A549 (cell line): Measurements from ENCODE around the gene POLR3A. TPM values are rescaled to one million over a fixed set of nuclear protein-coding genes. Genes with fewer than 3 reads are reported as not detected.

Source experiments
- ATAC-seq, 2 experiments: fragments of 200-7000 bp in 1 of 2; fragments of >200 bp in 1 of 2; cut with Nextera tagmentation in 1 of 2; cut with Tn5 transposase in 1 of 2; 3 replicates each; pipeline versions ENCODE4 v1.8.0 to v1.9.1; 2018 to 2020; ENCODE audit warnings: mild to moderate bottlenecking in 1 of 2, moderate library complexity in 1 of 2
- CTCF ChIA-PET: fragments of 300-600 bp; sonication (Branson Sonifier 250); formaldehyde crosslinking; extraction: SDS; loops from one replicate; lab custom pipeline; 2021; ENCODE audit warnings: antibody characterized with exemption, inconsistent platforms; lab: Yijun Ruan, JAX
- POLR2A ChIA-PET: fragments of 350-600 bp; formaldehyde crosslinking; extraction: SDS; loops from one replicate; lab custom pipeline; 2021; ENCODE audit warnings: antibody characterized with exemption, inconsistent platforms; lab: Yijun Ruan, JAX
- DNase-seq, 2 experiments: peaks; one replicate each; pipeline versions ENCODE4 v3.0.0 to v3.0.0-alpha.2; 2011 to 2016; ENCODE audit warnings: low read depth in 1 of 2, low spot score in 1 of 2
- FAIRE-seq: peaks from 2 replicates; lab custom pipeline; 2011; peaks lifted over from hg19 to GRCh38; lab: Jason Lieb, UNC
- H3K27ac ChIP-seq, 2 experiments: fragments of >200 bp; sonication (Bioruptor Twin); formaldehyde crosslinking; 3 replicates each; pipeline ENCODE4 v1.5.1; 2016 to 2017
- H3K4me1 ChIP-seq: fragments of >200 bp; sonication (Bioruptor Twin); formaldehyde crosslinking; 3 replicates; pipeline ENCODE4 v1.6.1; 2016
- H3K4me2 ChIP-seq: fragments of >200 bp; sonication (Bioruptor Twin); formaldehyde crosslinking; 3 replicates; pipeline ENCODE4 v1.6.1; 2016
- H3K4me3 ChIP-seq: fragments of >200 bp; sonication (Bioruptor Twin); formaldehyde crosslinking; 3 replicates; pipeline ENCODE4 v1.5.1; 2016
- H3K9me3 ChIP-seq: fragments of >200 bp; sonication (Bioruptor Twin); formaldehyde crosslinking; 3 replicates; pipeline ENCODE4 v1.6.1; 2016
- BCL3 ChIP-seq: fragments of >200 bp; sonication (Bioruptor Twin); formaldehyde crosslinking; IDR thresholded peaks from 3 replicates; pipeline ENCODE4 v1.6.1; 2016
- BHLHE40 ChIP-seq: IDR thresholded peaks from 2 replicates; pipeline ENCODE4 v1.6.1; 2012; ENCODE audit warnings: low read depth, low read length, inconsistent platforms
- CBX2 ChIP-seq: fragments of 200-600 bp; sonication (generic); IDR thresholded peaks from 2 replicates; pipeline ENCODE4 v1.6.1; 2016; ENCODE audit warnings: low read depth, mild to moderate bottlenecking, borderline replicate concordance
- CEBPB ChIP-seq, 2 experiments: fragments of >200 bp in 1 of 2; sonication (Bioruptor Twin) in 1 of 2; formaldehyde crosslinking in 1 of 2; IDR thresholded peaks; 2 replicates each; pipeline ENCODE4 v1.6.1; 2012 to 2016
- CHD4 ChIP-seq: fragments of 200-600 bp; sonication (generic); IDR thresholded peaks from 2 replicates; pipeline ENCODE4 v1.6.1; 2016; ENCODE audit warnings: antibody characterized with exemption, mild to moderate bottlenecking, borderline replicate concordance
- E2F6 ChIP-seq: IDR thresholded peaks from 2 replicates; pipeline ENCODE4 v1.6.1; 2012; ENCODE audit warnings: low read depth, borderline replicate concordance
- EHMT2 ChIP-seq: fragments of 200-600 bp; sonication (generic); IDR thresholded peaks from 2 replicates; pipeline ENCODE4 v1.6.1; 2016; ENCODE audit warnings: antibody characterized with exemption, low read depth, mild to moderate bottlenecking, moderate library complexity
- EP300 ChIP-seq, 2 experiments: fragments of >200 bp; sonication (Bioruptor Twin); formaldehyde crosslinking; IDR thresholded peaks; 2 replicates in 1 of 2; 3 replicates in 1 of 2; pipeline ENCODE4 v1.6.1; 2016 to 2017
- FOSB ChIP-seq: fragments of 250-450 bp; sonication (Bioruptor Pico); IDR thresholded peaks from 2 replicates; pipeline ENCODE4 v1.5.0; 2020; ENCODE audit warnings: mild to moderate bottlenecking, moderate library complexity
- GATA3 ChIP-seq: IDR thresholded peaks from 2 replicates; pipeline ENCODE4 v1.6.1; 2012; ENCODE audit warnings: borderline replicate concordance
- HOXB5 ChIP-seq: fragments of 250-450 bp; sonication (Bioruptor Pico); IDR thresholded peaks from 2 replicates; pipeline ENCODE4 v1.5.0; 2020; ENCODE audit warnings: mild to moderate bottlenecking, moderate library complexity
- KDM1A ChIP-seq: fragments of 200-600 bp; sonication (generic); IDR thresholded peaks from 2 replicates; pipeline ENCODE4 v1.6.1; 2016; ENCODE audit warnings: low read depth, mild to moderate bottlenecking
- KDM5A ChIP-seq: fragments of 200-600 bp; sonication (generic); IDR thresholded peaks from 2 replicates; pipeline ENCODE4 v1.6.1; 2016; ENCODE audit warnings: antibody characterized with exemption, mild to moderate bottlenecking
- MAFK ChIP-seq: fragments of 450-650 bp; IDR thresholded peaks from 2 replicates; pipeline ENCODE4 v1.6.1; 2014; ENCODE audit not compliant: partially characterized antibody
- MAZ ChIP-seq: fragments of 150-350 bp; IDR thresholded peaks from 2 replicates; pipeline ENCODE4 v1.6.1; 2014; ENCODE audit warnings: antibody characterized with exemption, low read depth, low read length, borderline replicate concordance
- MYC ChIP-seq: IDR thresholded peaks from 2 replicates; pipeline ENCODE4 v1.6.1; 2012; ENCODE audit warnings: mild to moderate bottlenecking, inconsistent platforms, low read length, improper control_type of control experiment, borderline replicate concordance
- RARB ChIP-seq: fragments of 250-450 bp; sonication (Bioruptor Pico); IDR thresholded peaks from 2 replicates; pipeline ENCODE4 v1.8.0; 2021; ENCODE audit warnings: mild to moderate bottlenecking, moderate library complexity
- USF2 ChIP-seq: fragments of 450-650 bp; IDR thresholded peaks from 2 replicates; pipeline ENCODE4 v1.6.1; 2014; ENCODE audit warnings: antibody characterized with exemption
- ZC3H11A ChIP-seq: fragments of 450-650 bp; IDR thresholded peaks from 2 replicates; pipeline ENCODE4 v1.6.1; 2014; ENCODE audit warnings: antibody characterized with exemption, mild to moderate bottlenecking
- ZFP36 ChIP-seq: fragments of 450-650 bp; IDR thresholded peaks from 2 replicates; pipeline ENCODE4 v1.6.1; 2014; ENCODE audit warnings: borderline replicate concordance; ENCODE audit not compliant: partially characterized antibody
- WGBS: methylation state at CpG from one replicate; pipeline ENCODE4 v1.1.6; 2017; ENCODE audit errors: missing lambda C conversion rate; 5-methylcytosine and 5-hydroxymethylcytosine counted together
- polyA plus RNA-seq, 4 experiments: library from polyadenylated mRNA; depleted of rRNA in 3 of 4; stranded (reverse); fragments of >200 nt; fragmentation: RNase III in 1 of 4; extraction: RNeasy Plus Mini Kit Qiagen cat#74134 plus additional on column Dnase treatment in 1 of 4; gene quantifications; 2 replicates in 3 of 4; 3 replicates in 1 of 4; pipeline ENCODE4 v1.2.3, GENCODE V29; 2011 to 2017
- TF ChIP-seq, protein P1 (sequence below): fragments of 250-450 bp; sonication (Bioruptor Pico); IDR thresholded peaks from 2 replicates; pipeline ENCODE4 v1.5.0; 2020; ENCODE audit warnings: low read depth, mild to moderate bottlenecking, moderate library complexity
- TF ChIP-seq, protein P2 (sequence below): fragments of 200-600 bp; sonication (generic); IDR thresholded peaks from 2 replicates; pipeline ENCODE4 v1.6.1; 2016; ENCODE audit warnings: antibody characterized with exemption, mild to moderate bottlenecking, moderate library complexity

The POLR3A gene
- polyA plus RNA-seq, 2 of the 4 experiments (the other 2 are of a cell fraction) = 10.9 to 17.7 TPM

DNA sequence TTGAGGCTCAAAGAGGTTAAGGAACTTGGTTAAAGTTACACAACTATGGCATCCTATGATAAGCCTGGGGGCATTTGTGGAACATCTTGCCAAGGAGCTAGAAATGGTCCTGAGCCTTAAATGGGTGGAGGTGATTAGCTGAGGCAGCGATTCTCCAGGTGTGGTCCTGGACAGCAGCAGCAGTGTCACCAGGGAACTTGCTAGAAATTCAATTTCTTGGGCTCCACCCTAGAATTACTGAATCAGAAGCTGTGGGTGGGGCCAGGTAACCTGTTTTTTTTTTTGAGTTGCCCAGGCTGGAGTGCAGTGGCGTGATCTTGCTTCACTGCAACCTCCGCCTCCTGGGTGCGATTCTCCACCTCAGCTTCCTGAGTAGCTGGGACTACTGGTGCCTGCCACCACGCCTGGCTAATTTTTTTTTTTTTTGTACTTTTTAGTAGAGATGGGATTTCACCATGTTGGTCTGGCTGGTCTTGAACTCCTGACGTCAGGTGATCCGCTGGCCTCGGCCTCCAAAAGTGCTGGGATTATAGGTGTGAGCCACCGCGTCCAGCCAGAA, 17.5 kb upstream of the POLR3A start:
- no peaks in the 10 kb centered on the region; the same call in 2 of the 3 replicates for H3K4me1 ChIP-seq
- no peaks in the 10 kb centered on the region for H3K9me3 ChIP-seq
- 73% methylated on average over 10 of the region's 10 CpGs for WGBS
- no peak overlapping the region for H3K4me2 ChIP-seq
- no peak overlapping the region for H3K27ac ChIP-seq
- FAIRE-seq = no peak
- TF ChIP-seq GATA3 (no peak), KDM1A (no peak), HOXB5 (CRISPR knock-in tag) (no peak), CBX2 (no peak), MAFK (peak; percentile 67)
- TF ChIP-seq, protein P1, sequence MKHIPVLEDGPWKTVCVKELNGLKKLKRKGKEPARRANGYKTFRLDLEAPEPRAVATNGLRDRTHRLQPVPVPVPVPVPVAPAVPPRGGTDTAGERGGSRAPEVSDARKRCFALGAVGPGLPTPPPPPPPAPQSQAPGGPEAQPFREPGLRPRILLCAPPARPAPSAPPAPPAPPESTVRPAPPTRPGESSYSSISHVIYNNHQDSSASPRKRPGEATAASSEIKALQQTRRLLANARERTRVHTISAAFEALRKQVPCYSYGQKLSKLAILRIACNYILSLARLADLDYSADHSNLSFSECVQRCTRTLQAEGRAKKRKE (CRISPR knock-in tag) = no peak
- ChIA-PET POLR2A (interaction anchor here (0.6 to 0.7 kb wide), 2 partner anchors 1020 to 1192 kb away, joined by 3 to 4 read pairs; no protein-coding TSS in a partner anchor), CTCF (interaction anchor here (0.5 to 6.9 kb wide), 100 partner anchors 9 to 1456 kb away, joined by 3 to 97 read pairs (median 4); partner anchors contain the start of genes POLR3A and RPS24)
- ATAC-seq = no peak
- DNase-seq = no peak
- H3K4me3 ChIP-seq = no peak overlapping the region

DNA sequence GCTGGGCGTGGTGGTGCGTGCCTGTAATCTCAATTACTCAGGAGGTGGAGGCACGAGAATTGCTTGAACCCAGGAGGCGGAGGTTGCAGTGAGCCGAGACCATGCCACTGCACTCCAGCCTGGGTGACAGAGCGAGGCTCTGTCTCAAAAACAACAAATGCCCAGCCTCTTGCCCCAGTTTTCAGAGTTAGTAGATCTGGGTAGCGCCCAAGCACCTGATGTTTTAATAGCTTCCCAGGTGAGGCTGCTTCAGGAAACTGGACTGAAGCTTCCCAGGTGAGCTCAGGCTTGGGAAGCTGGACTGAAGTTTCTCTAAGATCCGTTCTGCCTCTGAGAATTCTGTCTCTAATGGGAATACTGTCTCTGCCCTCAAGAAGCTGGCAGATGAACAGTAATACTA, 16.5 kb upstream of the POLR3A start:
- no peak overlapping the region for H3K4me3 ChIP-seq
- ATAC-seq = no peak
- no peak overlapping the region for H3K27ac ChIP-seq
- ChIA-PET POLR2A (interaction anchor here (0.8 kb wide), 1 partner anchor 1149 kb away, joined by 4 read pairs; no protein-coding TSS in a partner anchor), CTCF (interaction anchor here (0.7 to 6.9 kb wide), 12 partner anchors 10 to 1183 kb away, joined by 3 to 97 read pairs (median 12); no protein-coding TSS in a partner anchor)
- no peak overlapping the region for H3K4me2 ChIP-seq
- TF ChIP-seq GATA3 (no peak), E2F6 (no peak), ZFP36 (no peak), MAZ (no peak), BHLHE40 (no peak), BCL3 (no peak), USF2 (no peak), EP300 (IDR thresholded peaks at IDR 0.05) (no peak), CEBPB (IDR thresholded peaks at IDR 0.05) (no peak), FOSB (CRISPR knock-in tag) (no peak)
- TF ChIP-seq, protein P1 (CRISPR knock-in tag) = no peak
- H3K9me3 ChIP-seq = no peaks in the 10 kb centered on the region
- peaks cover 5% of the 10 kb centered on the region; the same call in 1 of the 3 replicates for H3K4me1 ChIP-seq
- DNase-seq = no peak
- FAIRE-seq = no peak
- WGBS = 90% methylated on average over 8 of the region's 8 CpGs

- H3K9me3 ChIP-seq = no peaks in the 10 kb centered on the region
- FAIRE-seq = no peak
- WGBS = 76% methylated on average over 10 of the region's 10 CpGs
- CTCF ChIA-PET = interaction anchor here (0.6 to 6.9 kb wide), 5 partner anchors 9 to 1150 kb away, joined by 3 to 97 read pairs (median 22); no protein-coding TSS in a partner anchor
- H3K4me3 ChIP-seq = no peak overlapping the region
- H3K27ac ChIP-seq = no peak overlapping the region
- DNase-seq = no peak
- H3K4me2 ChIP-seq = no peak overlapping the region
- peak in 1 of 2 experiments; percentile 2; a peak in 1 of 6 replicates for ATAC-seq
- POLR2A ChIA-PET = no interaction called here
- peaks cover 5% of the 10 kb centered on the region; the same call in 1 of the 3 replicates for H3K4me1 ChIP-seq
- TF ChIP-seq, protein P2, sequence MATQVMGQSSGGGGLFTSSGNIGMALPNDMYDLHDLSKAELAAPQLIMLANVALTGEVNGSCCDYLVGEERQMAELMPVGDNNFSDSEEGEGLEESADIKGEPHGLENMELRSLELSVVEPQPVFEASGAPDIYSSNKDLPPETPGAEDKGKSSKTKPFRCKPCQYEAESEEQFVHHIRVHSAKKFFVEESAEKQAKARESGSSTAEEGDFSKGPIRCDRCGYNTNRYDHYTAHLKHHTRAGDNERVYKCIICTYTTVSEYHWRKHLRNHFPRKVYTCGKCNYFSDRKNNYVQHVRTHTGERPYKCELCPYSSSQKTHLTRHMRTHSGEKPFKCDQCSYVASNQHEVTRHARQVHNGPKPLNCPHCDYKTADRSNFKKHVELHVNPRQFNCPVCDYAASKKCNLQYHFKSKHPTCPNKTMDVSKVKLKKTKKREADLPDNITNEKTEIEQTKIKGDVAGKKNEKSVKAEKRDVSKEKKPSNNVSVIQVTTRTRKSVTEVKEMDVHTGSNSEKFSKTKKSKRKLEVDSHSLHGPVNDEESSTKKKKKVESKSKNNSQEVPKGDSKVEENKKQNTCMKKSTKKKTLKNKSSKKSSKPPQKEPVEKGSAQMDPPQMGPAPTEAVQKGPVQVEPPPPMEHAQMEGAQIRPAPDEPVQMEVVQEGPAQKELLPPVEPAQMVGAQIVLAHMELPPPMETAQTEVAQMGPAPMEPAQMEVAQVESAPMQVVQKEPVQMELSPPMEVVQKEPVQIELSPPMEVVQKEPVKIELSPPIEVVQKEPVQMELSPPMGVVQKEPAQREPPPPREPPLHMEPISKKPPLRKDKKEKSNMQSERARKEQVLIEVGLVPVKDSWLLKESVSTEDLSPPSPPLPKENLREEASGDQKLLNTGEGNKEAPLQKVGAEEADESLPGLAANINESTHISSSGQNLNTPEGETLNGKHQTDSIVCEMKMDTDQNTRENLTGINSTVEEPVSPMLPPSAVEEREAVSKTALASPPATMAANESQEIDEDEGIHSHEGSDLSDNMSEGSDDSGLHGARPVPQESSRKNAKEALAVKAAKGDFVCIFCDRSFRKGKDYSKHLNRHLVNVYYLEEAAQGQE = no peak
- TF ChIP-seq FOSB (CRISPR knock-in tag) (no peak), MYC (no peak), EHMT2 (no peak), KDM5A (no peak), ZC3H11A (no peak), MAFK (no peak), CHD4 (no peak), RARB (no peak), BCL3 (no peak)
These were observed 15.9 kb upstream of the POLR3A start for GRCh38 chr10:78045237-78045636.
